ENCODE measurements around the gene VSX2. TPM values are rescaled to one million over a fixed set of nuclear protein-coding genes. Genes with fewer than 3 reads are reported as not detected.

The VSX2 gene
- total RNA-seq: not detected in 2 replicates

GRCh38 chr14:74238974-74239847 lies at the start of gene VSX2:
Gene VSX2, plus strand, starts transcription at chr14:74239449. Its CDS starts 113 bp downstream, at chr14:74239562.
- intact Hi-C loops (cut with micrococcal nuclease): no loop called here

GRCh38 chr14:74190927-74191575 lies 48.2 kb upstream of the VSX2 start:
- intact Hi-C loops (cut with micrococcal nuclease): no loop called here

GRCh38 chr14:74194506-74195274 lies 44.6 kb upstream of the VSX2 start:
- intact Hi-C loops (cut with micrococcal nuclease): no loop called here

GRCh38 chr14:74195623-74196022 lies 43.6 kb upstream of the VSX2 start:
- intact Hi-C loops (cut with micrococcal nuclease): no loop called here

GRCh38 chr14:74198441-74199234 lies 40.6 kb upstream of the VSX2 start:
- intact Hi-C loops (cut with micrococcal nuclease): no loop called here

GRCh38 chr14:74202113-74202512 lies 37.1 kb upstream of the VSX2 start:
- intact Hi-C loops (cut with micrococcal nuclease): no loop called here

GRCh38 chr14:74203639-74204038 lies 35.6 kb upstream of the VSX2 start:
- intact Hi-C loops (cut with micrococcal nuclease): no loop called here

- intact Hi-C loops (cut with micrococcal nuclease): no loop called here
These were observed 34.8 kb upstream of the VSX2 start for GRCh38 chr14:74204491-74204890.

GRCh38 chr14:74205882-74206281 lies 33.4 kb upstream of the VSX2 start:
- intact Hi-C loops (cut with micrococcal nuclease): no loop called here

- intact Hi-C loops (cut with micrococcal nuclease): no loop called here
These were observed 31.3 kb upstream of the VSX2 start for GRCh38 chr14:74207943-74208342.

- intact Hi-C loops (cut with micrococcal nuclease): no loop called here
These were observed 30.6 kb upstream of the VSX2 start for GRCh38 chr14:74208642-74209041.

GRCh38 chr14:74211945-74212580 lies 27.2 kb upstream of the VSX2 start:
- intact Hi-C loops (cut with micrococcal nuclease): no loop called here

GRCh38 chr14:74213907-74214803 lies 25.1 kb upstream of the VSX2 start:
- intact Hi-C loops (cut with micrococcal nuclease): no loop called here

GRCh38 chr14:74216671-74217070 lies 22.6 kb upstream of the VSX2 start:
- intact Hi-C loops (cut with micrococcal nuclease): loop anchor here (1.0 kb wide), 2 partner anchors 35 to 105 kb away; no protein-coding TSS in a partner anchor

- intact Hi-C loops (cut with micrococcal nuclease): loop anchor here (1.0 kb wide), 2 partner anchors 33 to 107 kb away; no protein-coding TSS in a partner anchor
These were observed 21.4 kb upstream of the VSX2 start for GRCh38 chr14:74217672-74218448.

- intact Hi-C loops (cut with micrococcal nuclease): no loop called here
These were observed 20.8 kb upstream of the VSX2 start for GRCh38 chr14:74218462-74218861.

GRCh38 chr14:74219277-74220205 lies 19.7 kb upstream of the VSX2 start:
- intact Hi-C loops (cut with micrococcal nuclease): no loop called here

GRCh38 chr14:74220991-74221390 lies 18.3 kb upstream of the VSX2 start:
- intact Hi-C loops (cut with micrococcal nuclease): no loop called here
